ENCODE results near the gene NT5DC1. TPM values are rescaled to one million over a fixed set of nuclear protein-coding genes. Genes with fewer than 3 reads are reported as not detected.

Gene NT5DC1
- total and polyA plus RNA-seq, 11 donors, result 6.5 to 72.4 (median 50.9) TPM

GRCh38 chr6:116205281-116205680, 104.6 kb downstream of the NT5DC1 start:
- DNase-seq, result no peak
- Histone ChIP-seq H3K4me1 (peaks cover 0 to 25% (median 10%) of the 10 kb centered on the region in 12 donors), H3K36me3 (no peaks in the 10 kb centered on the region), H3K4me3 (no peak overlapping the region), H3K9me3 (no peaks in the 10 kb centered on the region), H3K27ac (no peak overlapping the region), H3K27me3 (no peaks in the 10 kb centered on the region)
- WGBS, 4 donors, result 50 to 58% (median 54%) methylated on average over 2 of the region's 2 CpGs
- ATAC-seq, result no peak
- intact Hi-C loops (cut with DNase I), result no loop called here
- TF ChIP-seq POLR2A (IDR thresholded peaks at IDR 0.05), result no peak
- TF ChIP-seq CTCF (IDR thresholded peaks at IDR 0.05), result no peak

GRCh38 chr6:116206231-116206903, 105.7 kb downstream of the NT5DC1 start:
- Histone ChIP-seq H3K4me1 (peaks cover 0 to 24% (median 10%) of the 10 kb centered on the region in 12 donors), H3K36me3 (no peaks in the 10 kb centered on the region), H3K4me3 (no peak overlapping the region), H3K27ac (no peak overlapping the region), H3K9me3 (no peaks in the 10 kb centered on the region), H3K27me3 (no peaks in the 10 kb centered on the region)
- WGBS, 4 donors, result 93 to 100% (median 98%) methylated on average over 1 of the region's 1 CpG
- DNase-seq (no peak), ATAC-seq (no peak)
- intact Hi-C loops (cut with DNase I), result no loop called here
- TF ChIP-seq CTCF (IDR thresholded peaks at IDR 0.05), result no peak
- TF ChIP-seq POLR2A (IDR thresholded peaks at IDR 0.05), result no peak

GRCh38 chr6:116208056-116208785, 107.6 kb downstream of the NT5DC1 start:
- no peak for ATAC-seq
- H3K4me1 ChIP-seq, result peaks cover 0 to 19% (median 4%) of the 10 kb centered on the region in 12 donors
- TF ChIP-seq POLR2A (IDR thresholded peaks at IDR 0.05) (no peak), CTCF (IDR thresholded peaks at IDR 0.05) (no peak)
- no peak overlapping the region for H3K4me3 ChIP-seq
- no peaks in the 10 kb centered on the region for H3K9me3 ChIP-seq
- no peak for DNase-seq
- intact Hi-C loops (cut with DNase I), result no loop called here
- H3K36me3 ChIP-seq, result no peaks in the 10 kb centered on the region
- no peaks in the 10 kb centered on the region for H3K27me3 ChIP-seq
- WGBS, 4 donors, result 71 to 80% (median 75%) methylated on average over 4 of the region's 4 CpGs
- H3K27ac ChIP-seq, result no peak overlapping the region

- Histone ChIP-seq H3K4me1 (peaks cover 0 to 16% (median 3%) of the 10 kb centered on the region in 12 donors), H3K9me3 (no peaks in the 10 kb centered on the region), H3K4me3 (no peak overlapping the region), H3K27me3 (no peaks in the 10 kb centered on the region), H3K36me3 (no peaks in the 10 kb centered on the region), H3K27ac (no peak overlapping the region)
- intact Hi-C loops (cut with DNase I), result no loop called here
- TF ChIP-seq POLR2A (IDR thresholded peaks at IDR 0.05) (no peak), CTCF (IDR thresholded peaks at IDR 0.05) (no peak)
- WGBS, 4 donors, result 90 to 93% (median 92%) methylated on average over 5 of the region's 5 CpGs
- DNase-seq (no peak), ATAC-seq (no peak)
These were observed 109.7 kb downstream of the NT5DC1 start for GRCh38 chr6:116210316-116210715.
